ENCODE results near the gene MMP24. TPM values are rescaled to one million over a fixed set of nuclear protein-coding genes. Genes with fewer than 3 reads are reported as not detected.

Gene MMP24
- total RNA-seq, 1 donor from 2014 or later: 0.13 TPM

DNA sequence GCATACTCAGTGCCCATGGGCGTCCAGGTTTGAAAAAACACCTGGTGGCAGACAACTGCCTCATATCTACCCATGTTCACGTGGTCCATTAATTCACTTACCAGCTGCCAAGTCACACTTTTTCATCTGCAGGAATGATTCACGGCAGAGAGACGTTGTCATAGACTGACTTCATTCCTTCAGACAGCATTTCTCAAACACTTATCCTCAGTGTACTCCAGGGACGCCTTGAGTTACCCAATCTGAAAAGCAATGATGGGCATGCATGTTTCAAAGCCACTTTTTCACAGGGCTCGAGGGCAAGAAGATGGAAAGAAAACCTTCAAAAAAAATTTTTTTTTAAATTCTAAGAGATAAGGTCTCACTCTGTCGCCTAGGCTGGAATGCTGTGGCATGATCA, 45.4 kb downstream of the MMP24 start:
- DNase-seq (no peak), ATAC-seq (ENCODE audit: poor library complexity) (no peak)
- intact Hi-C loops (cut with DNase I): loop anchor here (5.0 kb wide), 1 partner anchor 125 kb away; the partner anchor contains the start of gene EDEM2

DNA sequence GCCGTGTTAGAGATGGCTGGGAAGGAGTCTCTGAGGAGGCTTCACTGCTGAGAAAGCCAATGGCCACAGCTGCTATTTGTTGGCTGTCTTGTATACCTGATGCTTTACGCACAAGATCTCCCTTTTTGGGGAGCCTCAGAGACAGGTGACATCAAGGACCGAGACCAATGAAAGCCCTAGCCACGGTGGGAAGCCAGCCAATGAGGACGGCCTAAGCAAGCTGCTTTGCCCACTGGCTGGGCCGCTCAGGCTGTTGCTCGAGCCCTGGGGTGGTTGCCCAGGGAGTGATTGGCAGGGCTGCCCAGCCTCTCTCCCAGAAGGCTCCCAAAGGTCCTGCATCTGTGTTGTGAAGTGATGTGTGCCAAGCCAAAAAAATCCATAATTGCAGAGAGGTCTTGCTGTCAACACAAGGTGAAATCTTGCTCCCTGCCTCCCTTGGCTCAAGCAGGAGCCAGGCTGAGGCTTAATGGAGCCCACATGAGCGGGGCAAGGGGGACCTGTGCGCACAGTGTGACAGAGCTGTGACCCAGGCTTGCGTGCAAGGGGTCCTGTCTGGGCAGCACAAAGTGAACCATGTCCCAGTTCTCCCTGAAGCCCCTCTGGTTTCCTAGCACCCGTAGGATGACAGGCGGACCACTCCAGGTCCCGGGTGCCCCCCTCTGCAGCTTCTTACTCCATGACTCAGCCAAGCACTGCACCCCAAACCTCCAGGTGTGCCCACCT, 47.1 kb downstream of the MMP24 start:
- DNase-seq: peak; percentile 68
- intact Hi-C loops (cut with DNase I): loop anchor here (5.0 kb wide), 1 partner anchor 126 kb away; the partner anchor contains the start of gene EDEM2

DNA sequence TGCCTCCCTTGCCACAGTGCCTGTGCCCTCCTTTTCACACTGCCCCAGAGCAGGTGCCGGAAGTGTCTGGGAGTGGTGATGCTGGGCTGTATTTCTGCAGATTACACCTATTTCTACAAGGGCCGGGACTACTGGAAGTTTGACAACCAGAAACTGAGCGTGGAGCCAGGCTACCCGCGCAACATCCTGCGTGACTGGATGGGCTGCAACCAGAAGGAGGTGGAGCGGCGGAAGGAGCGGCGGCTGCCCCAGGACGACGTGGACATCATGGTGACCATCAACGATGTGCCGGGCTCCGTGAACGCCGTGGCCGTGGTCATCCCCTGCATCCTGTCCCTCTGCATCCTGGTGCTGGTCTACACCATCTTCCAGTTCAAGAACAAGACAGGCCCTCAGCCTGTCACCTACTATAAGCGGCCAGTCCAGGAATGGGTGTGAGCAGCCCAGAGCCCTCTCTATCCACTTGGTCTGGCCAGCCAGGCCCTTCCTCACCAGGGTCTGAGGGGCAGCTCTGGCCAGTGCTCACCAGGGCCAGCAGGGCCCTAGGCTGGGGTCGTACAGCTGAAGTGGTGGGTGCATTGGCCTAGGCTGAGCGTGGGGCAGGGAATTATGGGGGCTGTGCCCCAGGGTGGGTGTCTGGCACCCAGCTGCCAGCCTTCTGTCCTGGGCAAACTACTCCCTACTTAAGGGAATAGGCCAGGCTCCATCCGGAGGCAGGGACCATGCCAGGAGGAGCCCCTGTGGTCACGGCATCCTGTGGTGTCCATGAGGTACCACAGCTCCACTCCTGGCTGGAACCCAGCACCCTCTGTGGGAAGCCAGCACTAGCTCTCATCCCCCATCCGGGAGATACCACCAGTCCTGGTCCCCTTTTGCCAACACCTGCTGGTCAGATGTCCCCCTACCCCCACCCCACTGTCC, 47.9 kb downstream of the MMP24 start:
- no peak for DNase-seq
- intact Hi-C loops (cut with DNase I): loop anchor here (5.0 kb wide), 1 partner anchor 127 kb away; the partner anchor contains the start of gene EDEM2
- no peak for ATAC-seq (ENCODE audit: poor library complexity)

More for the DNA sequence above, 47.1 kb downstream of the MMP24 start:
- ATAC-seq (ENCODE audit: poor library complexity): no peak

DNA sequence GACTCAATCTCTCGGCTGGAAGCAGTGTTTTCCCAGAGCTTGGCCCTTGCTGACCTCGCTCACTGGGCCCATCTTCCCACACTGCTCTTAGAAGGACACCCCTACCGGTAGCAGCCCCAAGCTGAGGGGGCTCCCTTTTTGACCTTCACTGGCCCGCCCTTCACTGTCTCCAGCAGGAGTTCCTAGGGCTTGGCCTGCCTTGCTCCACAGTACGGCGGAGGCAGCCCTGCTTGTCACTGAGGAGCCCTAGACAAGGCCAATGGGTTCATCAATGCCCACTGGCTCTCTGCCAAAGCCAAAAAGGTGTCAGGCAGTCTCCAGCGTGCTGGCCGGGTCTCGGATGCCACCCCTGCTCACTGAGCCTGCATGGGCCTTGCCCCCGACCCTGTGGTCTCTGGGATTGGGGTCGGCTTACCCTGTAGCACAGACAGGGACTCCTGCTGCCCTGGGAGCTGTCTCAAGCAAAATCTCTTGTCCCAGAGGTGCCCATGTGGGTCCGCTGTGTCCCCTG, 49.3 kb downstream of the MMP24 start:
- ATAC-seq (ENCODE audit: poor library complexity): no peak
- intact Hi-C loops (cut with DNase I): no loop called here
- DNase-seq: no peak

DNA sequence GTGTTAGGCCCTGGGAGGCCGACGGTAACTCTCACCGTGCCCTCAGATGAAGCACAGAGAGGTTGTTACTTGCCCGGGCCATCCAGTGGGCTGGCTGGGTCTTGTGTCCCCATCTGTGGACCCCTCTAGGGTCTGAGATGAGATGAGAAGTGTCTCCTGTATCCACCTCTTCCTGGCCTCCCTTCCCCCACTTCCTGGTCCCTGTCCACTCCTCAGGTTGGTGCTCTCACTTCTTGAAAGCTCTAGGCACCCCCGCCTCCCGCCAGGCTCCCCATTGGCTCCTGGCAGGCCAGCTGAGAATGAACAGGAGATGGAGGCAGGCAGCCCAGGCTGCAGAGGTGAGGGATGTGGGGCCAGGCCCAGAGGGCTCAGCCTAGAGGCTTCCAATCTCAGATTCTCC, 49.9 kb downstream of the MMP24 start:
- ATAC-seq (ENCODE audit: poor library complexity) (no peak), DNase-seq (no peak)
- intact Hi-C loops (cut with DNase I): no loop called here

DNA sequence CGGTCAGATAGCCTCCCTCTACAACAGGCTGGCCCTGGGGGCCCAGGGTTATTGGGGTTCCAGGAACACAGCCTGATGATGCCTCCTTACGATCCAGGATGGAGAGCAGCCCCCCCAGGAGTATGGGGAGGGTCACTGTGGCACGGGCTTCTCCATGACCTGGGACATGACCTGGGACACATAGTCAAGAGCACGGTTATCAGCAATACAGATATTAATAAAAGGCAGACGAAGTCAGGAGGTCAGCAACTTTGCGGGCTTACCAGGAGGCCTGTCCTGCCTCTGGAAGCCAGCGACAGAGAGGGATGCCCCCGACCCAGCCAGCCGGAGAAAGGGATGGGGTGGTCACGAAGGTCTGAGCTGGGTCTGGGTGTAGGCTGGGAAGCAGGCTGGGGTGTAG, 50.6 kb downstream of the MMP24 start:
- intact Hi-C loops (cut with DNase I): no loop called here

DNA sequence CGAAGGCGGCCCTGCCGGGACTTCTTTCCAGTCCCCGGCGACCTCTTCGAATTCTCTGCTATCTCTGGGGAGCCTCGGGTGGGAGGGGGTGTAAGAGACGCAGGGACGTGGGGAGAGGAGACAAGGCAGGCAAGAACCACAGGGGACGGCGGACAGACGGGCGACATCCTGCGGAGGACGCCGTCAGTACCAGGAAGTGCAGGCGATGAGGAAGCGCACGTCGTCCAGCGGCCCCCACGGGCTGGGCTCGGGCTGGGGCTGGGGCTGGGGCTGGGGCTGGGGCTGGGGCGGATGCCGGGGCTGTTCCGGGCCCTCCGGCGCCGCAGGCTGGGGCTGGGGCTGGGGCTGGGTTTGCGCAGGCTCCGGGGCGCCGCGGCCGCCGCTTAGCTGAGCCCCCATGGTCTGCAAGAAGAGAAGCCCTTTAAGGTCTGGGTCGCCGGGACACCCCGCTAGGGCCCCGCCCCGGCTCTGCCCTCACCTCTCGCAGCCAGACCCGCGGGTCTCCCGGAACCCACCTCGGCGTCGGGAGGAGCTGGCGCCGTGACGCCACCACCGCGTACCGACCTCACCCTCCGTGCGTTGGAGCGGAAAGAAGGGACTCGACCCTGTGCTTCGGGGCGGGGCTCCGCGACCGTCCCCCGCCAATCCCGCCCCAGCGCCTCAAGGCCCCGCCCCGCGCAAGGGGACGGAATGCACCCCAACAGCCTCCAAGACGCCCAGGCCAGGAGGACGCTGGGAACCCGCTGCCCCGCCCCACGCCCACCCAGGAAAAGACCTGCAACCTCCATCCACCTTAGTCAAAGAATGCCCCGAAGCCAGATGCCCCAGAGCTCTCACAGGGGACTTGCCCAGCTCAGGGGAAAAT, 51.3 kb downstream of the MMP24 start, which contains the start of gene MMP24OS:
Gene MMP24OS (minus strand): TSS at position 592 of the 865 bp plus-strand sequence. CDS start 193 bp downstream, at position 399.
- peak; percentile 95 for DNase-seq
- intact Hi-C loops (cut with DNase I): no loop called here

More for the DNA sequence above, 50.6 kb downstream of the MMP24 start:
- no peak for DNase-seq
- no peak for ATAC-seq (ENCODE audit: poor library complexity)

DNA sequence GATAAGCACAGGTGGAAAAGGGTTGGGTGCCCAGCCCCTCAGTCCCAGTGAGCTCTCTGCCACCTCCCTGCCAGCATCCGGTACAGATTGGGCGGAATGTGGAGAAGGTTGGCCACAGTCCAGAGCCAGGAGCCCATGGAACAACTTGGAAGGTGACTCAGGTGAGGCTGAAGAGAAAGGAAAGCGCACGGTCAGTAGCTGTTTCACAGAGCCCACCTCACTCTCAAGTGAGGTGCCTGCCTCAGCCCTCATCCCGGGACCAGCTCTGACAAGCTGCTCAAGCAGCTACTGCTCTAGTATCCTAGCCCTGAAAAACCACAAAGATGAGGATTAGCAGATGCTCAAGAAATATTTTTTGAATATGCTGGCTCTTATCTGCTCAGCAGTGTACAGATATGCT, 52.5 kb downstream of the MMP24 start:
- intact Hi-C loops (cut with DNase I): no loop called here
- no peak for ATAC-seq (ENCODE audit: poor library complexity)
- no peak for DNase-seq

More for the DNA sequence above, 51.3 kb downstream of the MMP24 start, which contains the start of gene MMP24OS:
- ATAC-seq (ENCODE audit: poor library complexity): peak; percentile 98

DNA sequence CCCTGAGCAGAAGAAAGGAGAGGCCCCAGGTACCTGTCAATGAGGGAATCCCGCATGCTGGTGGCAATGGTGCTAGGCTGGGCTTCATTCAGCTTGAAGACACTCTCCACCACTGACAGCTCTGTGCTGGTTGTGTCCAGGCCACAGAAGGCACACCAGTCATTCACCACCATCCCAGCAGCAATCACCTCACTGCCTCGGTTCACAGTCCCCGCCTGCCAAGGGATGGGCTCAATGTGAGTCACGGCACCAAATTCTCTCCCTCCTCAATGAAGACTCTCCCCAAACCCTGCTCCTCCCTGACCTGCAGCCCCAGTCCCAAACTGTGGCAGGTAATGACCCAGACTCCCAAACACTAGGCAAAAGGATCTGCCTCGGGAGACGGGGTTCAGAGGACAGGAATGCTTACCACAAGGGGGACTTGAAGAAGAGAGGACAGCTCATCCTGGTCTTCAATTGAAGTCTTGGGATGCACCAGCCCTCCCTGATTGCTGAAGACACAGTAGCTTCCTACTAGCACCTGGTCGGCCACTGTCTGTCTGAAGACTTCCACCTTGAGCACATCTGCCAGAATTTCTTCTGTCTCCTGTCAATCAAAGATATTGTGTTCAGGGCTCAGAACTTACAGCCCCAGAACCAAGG, 53.2 kb downstream of the MMP24 start:
- no peak for ATAC-seq (ENCODE audit: poor library complexity)
- DNase-seq: no peak
- intact Hi-C loops (cut with DNase I): no loop called here

DNA sequence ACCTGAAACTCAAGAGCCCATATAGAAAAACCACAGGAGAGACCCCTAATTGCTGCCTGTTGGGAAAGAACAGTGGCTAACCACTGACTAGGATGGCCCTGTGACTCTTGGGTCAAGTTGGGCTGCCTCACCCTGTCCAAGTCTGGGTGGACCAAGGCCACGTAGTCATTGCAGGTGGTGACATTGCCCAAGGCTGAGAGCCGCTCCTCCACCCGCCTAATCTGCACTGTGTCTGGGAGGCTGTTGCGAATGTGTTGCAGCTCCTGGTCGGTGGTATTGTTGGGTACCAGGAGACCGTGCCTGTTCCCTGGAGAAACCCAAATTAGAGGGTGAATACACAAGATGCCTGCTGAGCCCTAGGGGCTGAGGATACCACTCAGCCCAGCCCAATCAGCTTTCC, 54.0 kb downstream of the MMP24 start:
- intact Hi-C loops (cut with DNase I): no loop called here
- no peak for ATAC-seq (ENCODE audit: poor library complexity)
- no peak for DNase-seq

DNA sequence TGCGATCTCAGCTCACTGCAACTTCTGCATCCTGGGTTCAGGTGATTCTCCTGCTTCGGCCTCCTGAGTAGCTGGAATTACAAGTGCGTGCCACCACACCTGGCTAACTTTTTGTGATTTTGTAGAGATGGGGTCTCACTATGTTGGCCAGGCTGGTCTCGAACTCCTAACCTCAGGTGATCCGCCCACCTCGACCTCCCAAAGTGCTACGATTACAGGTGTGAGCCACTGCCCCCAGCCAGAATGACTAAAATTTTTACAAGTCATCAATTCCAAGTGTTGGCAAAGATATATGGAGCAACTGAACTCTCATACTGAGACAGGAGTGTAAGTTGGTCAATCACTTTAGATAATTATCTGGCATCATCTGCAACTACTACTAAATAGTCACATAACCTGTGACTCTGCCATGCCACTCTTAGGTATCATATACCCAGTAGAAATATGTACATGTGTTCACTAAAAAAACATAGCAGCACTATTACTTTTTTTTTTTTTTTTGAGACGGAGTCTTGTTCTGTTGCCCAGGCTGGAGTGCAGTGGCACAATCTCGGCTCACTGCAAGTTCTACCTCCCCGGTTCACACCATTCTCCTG, 55.1 kb downstream of the MMP24 start:
- no peak for ATAC-seq (ENCODE audit: poor library complexity)
- no peak for DNase-seq
- intact Hi-C loops (cut with DNase I): no loop called here

DNA sequence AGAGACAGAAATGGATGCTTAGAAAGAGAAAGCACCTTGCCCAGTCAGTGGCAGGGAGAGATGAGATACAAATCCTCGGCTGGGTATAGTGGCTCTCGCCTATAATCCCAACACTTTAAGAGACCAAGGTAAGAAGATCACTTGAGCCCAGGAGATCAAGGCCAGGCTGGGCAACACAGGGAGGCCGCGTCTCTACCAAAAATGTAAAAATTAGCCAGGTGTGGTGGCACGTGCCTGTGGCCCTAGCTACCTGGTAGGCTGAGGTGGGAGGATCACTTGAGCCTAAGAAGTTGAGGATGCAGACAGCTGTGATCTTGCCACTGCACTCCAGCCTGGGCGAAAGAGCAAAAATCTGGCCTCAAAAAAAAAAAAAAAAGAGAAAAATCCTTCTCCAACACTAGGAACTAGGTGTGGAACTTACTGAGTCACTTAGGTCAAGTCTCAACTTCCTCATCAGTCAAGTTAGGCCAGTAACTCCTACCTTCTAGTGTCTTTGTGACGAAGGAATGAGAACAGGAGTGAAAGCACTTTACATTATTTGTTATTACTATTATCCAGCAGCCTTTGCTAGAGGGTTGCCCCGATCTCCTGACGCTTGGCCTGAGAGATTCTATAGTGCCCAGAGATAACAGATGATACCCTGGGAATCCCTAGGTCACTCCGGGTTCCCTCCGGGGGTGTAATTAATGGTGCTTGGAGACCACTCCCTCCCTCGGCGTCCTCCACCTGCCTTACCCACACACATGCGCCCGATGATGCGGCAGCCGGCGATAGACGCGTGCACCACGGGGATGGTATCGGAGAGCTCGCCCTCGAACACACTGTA, 57.2 kb downstream of the MMP24 start:
- DNase-seq (no peak), ATAC-seq (ENCODE audit: poor library complexity) (no peak)
- intact Hi-C loops (cut with DNase I): no loop called here

DNA sequence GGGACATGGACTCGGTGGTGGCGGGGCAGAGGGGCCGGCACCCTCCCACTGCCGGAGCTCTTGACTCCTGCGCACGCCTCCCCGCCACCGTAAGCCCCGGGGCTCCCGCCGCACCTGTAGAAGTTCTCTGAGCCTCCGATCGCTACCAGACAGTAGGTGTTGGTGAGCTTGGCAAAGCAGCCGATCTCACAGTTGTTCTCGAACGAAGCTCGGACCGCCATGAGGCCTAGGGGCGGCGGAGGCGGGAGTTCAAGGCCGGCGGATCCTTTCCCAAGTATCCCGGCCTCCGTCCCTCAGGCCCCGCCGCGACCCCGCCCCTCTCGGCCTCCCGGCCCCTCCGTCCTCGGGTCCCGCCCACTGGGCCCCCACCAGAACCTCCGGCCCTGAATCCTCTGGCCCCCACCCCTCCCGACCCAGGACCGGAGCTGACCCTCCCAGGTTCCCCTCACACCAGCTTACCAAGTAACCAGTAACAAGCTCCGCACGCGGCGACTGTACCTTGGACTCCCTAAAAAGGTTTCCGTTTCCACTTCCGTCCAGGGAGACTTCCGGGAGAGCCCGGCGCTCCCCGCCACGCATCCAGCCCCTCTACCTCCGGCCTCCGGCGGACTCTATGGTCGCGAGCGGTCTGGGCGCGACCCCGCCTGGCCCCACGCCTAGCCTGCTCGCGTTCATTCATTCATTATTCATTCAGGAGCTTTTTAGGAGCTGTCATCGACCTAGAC, 57.9 kb downstream of the MMP24 start, which contains the start of gene EIF6:
Gene EIF6 (minus strand): TSS at position 506 of the 725 bp plus-strand sequence. CDS start 285 bp downstream, at position 221.
- intact Hi-C loops (cut with DNase I): no loop called here
- ATAC-seq (ENCODE audit: poor library complexity): peak; percentile 96

DNA sequence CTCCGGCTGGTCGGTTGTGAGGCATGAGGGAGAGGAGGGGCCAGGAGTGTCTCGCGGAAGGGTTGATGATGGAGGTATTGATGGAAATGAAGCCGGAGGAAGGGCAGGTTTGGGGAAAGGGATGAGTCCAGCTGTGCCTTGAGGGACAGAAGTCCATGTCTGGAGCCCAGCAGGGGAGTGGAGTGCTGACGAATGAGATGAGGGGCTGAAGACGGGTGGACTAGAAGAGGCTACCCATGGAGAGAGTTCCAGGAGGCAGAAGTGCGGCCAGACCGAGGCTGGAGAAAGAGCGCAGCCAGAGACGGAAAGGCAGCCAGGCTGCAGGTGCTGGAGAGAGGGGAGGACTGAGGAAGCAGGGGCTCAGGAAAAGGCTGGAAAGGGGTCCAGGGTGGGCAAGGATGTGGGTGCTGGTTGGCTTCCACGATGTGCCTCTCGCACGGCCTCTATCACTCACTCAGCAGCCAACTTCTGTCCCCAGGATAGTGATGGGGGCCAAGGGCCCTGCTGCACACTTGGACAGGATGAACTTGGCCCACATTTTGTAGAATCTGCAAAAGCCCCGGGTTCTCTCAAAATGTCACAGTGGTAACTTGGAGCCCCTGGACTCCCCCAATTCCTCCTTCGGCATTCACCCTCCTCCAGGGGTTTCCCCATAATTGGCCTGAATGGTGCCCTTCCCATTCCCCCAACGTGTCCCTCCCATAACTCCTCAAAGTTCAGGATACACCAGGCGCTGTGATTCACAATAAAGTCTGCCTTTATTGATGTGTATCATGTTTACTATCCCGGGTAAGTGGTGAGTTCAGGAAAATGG, 58.7 kb downstream of the MMP24 start:
- DNase-seq (no peak), ATAC-seq (ENCODE audit: poor library complexity) (no peak)
- intact Hi-C loops (cut with DNase I): no loop called here

More for the DNA sequence above, 57.9 kb downstream of the MMP24 start, which contains the start of gene EIF6:
- peak; percentile 90 for DNase-seq

DNA sequence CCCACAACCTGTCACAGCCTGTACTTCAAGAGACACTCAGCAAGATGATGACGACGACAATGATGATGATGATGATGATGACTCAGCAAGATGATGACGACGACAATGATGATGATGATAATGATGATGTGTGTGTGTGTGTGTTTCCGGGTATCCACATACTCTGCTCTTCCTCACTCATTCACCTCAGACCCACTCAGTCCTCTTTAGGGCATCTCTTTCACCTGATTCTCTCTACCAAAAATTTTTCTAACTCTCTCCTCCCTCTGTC, 59.3 kb downstream of the MMP24 start:
- intact Hi-C loops (cut with DNase I): no loop called here
- ATAC-seq (ENCODE audit: poor library complexity): no peak

More for the DNA sequence above, 59.3 kb downstream of the MMP24 start:
- no peak for DNase-seq
